HepG2 (cell line): ENCODE data around the gene COL18A1. TPM values are rescaled to one million over a fixed set of nuclear protein-coding genes. Genes with fewer than 3 reads are reported as not detected.

Experiments used
- ATAC-seq: fragments of 200-7000 bp; cut with Tn5 transposase; 3 replicates; pipeline ENCODE4 v1.9.1; 2020; ENCODE audit warnings: mild to moderate bottlenecking, moderate library complexity
- BruUV-seq: library from RNA; stranded (reverse); fragments of 400-500 nt; replicated peaks from 2 replicates; lab custom pipeline; 2021; lab: Mats Ljungman, UMichigan
- CTCF ChIA-PET: fragments of 300-600 bp; formaldehyde crosslinking; extraction: SDS; loops from one replicate; lab custom pipeline; 2021; ENCODE audit warnings: low total read pairs, inconsistent platforms, low intra/inter-chr PET ratio; lab: Yijun Ruan, JAX
- POLR2A ChIA-PET: fragments of 350-600 bp; sonication (Branson Sonifier 250); formaldehyde crosslinking; loops from one replicate; lab custom pipeline; 2020; ENCODE audit warnings: antibody characterized with exemption, inconsistent platforms; lab: Yijun Ruan, JAX
- DNase-seq: peaks from one replicate; pipeline ENCODE4 v3.0.0-alpha.2; 2015; ENCODE audit warnings: low spot score
- FAIRE-seq: peaks from 3 replicates; lab custom pipeline; 2011; peaks lifted over from hg19 to GRCh38; lab: Jason Lieb, UNC
- H2AFZ ChIP-seq: one replicate; pipeline ENCODE4 v1.6.1; 2011; ENCODE audit warnings: low read length, inconsistent platforms
- H3K27ac ChIP-seq: fragments of 300-600 bp; 3 replicates; pipeline ENCODE4 v1.8.0; 2011; ENCODE audit warnings: mixed run types, mild to moderate bottlenecking, mixed read lengths, low read length, inconsistent platforms; ENCODE audit not compliant: insufficient read depth; ENCODE audit errors: extremely low read length
- H3K27me3 ChIP-seq, 2 experiments: fragments of 200-600 bp in 1 of 2; 2 replicates in 1 of 2; 3 replicates in 1 of 2; pipeline versions ENCODE4 v1.6.0 to v1.8.0; 2011; ENCODE audit warnings: low read length in 2 of 2, mild to moderate bottlenecking in 2 of 2, moderate library complexity in 2 of 2, inconsistent platforms in 1 of 2; ENCODE audit not compliant: insufficient read depth in 2 of 2, control insufficient read depth in 1 of 2
- H3K36me3 ChIP-seq, 2 experiments: fragments of 200-600 bp in 1 of 2; replicated peaks in 1 of 2; 2 replicates in 1 of 2; 3 replicates in 1 of 2; pipeline versions ENCODE4 v1.5.1 to v1.8.0; 2011; ENCODE audit warnings: low read length in 2 of 2, inconsistent platforms in 1 of 2; ENCODE audit not compliant: insufficient read depth in 2 of 2, control insufficient read depth in 1 of 2
- H3K4me1 ChIP-seq: 2 replicates; pipeline ENCODE4 v1.5.1; 2012; ENCODE audit warnings: low read length, inconsistent platforms; ENCODE audit not compliant: insufficient read depth
- H3K4me2 ChIP-seq: 2 replicates; pipeline ENCODE4 v1.6.0; 2011; ENCODE audit warnings: low read depth, low read length, inconsistent platforms
- H3K4me3 ChIP-seq, 3 experiments: fragments of 200-600 bp in 1 of 3; sonication (generic), shearing (Covaris generic) in 1 of 3; replicated peaks in 1 of 3; 2 replicates each; pipeline ENCODE4 v1.5.1; 2011 to 2016; ENCODE audit warnings: low read length in 3 of 3, inconsistent platforms in 2 of 3, low read depth in 2 of 3, mild to moderate bottlenecking in 2 of 3, control low read depth in 1 of 3, mixed read lengths in 1 of 3; ENCODE audit not compliant: insufficient read depth in 1 of 3
- H3K79me2 ChIP-seq: one replicate; pipeline ENCODE4 v1.6.1; 2011; ENCODE audit warnings: low read length, inconsistent platforms; ENCODE audit not compliant: insufficient read depth
- H3K9ac ChIP-seq: 2 replicates; pipeline ENCODE4 v1.6.0; 2011; ENCODE audit warnings: mild to moderate bottlenecking, low read depth, low read length, inconsistent platforms; ENCODE audit not compliant: insufficient read depth
- H3K9me3 ChIP-seq: 2 replicates; pipeline ENCODE4 v1.5.1; 2012; ENCODE audit warnings: mild to moderate bottlenecking, low read length
- H4K20me1 ChIP-seq: 2 replicates; pipeline ENCODE4 v1.6.0; 2011; ENCODE audit warnings: inconsistent platforms, mild to moderate bottlenecking, low read length, moderate library complexity; ENCODE audit not compliant: insufficient read depth
- AGO2 ChIP-seq: fragments of 200-400 bp; formaldehyde crosslinking; optimal IDR thresholded peaks from 2 replicates; pipeline ENCODE3; 2017; ENCODE audit warnings: mild to moderate bottlenecking, low read depth, low read length, moderate library complexity
- MAZ ChIP-seq, 2 experiments: sonication (generic) in 1 of 2; formaldehyde crosslinking in 1 of 2; IDR thresholded peaks; 2 replicates each; pipeline versions ENCODE4 v1.5.0 to v1.6.1; 2012 to 2020; ENCODE audit warnings: low read depth in 2 of 2, mild to moderate bottlenecking in 2 of 2, borderline replicate concordance in 1 of 2, improper control_type of control experiment in 1 of 2, low read length in 1 of 2, missing genetic modification reagents in 1 of 2, moderate library complexity in 1 of 2
- RBFOX2 ChIP-seq: fragments of 200-400 bp; formaldehyde crosslinking; IDR thresholded peaks from 2 replicates; pipeline ENCODE4 v1.6.1; 2017; ENCODE audit warnings: low read depth, mild to moderate bottlenecking, low read length
- SRY ChIP-seq: sonication (generic); formaldehyde crosslinking; IDR thresholded peaks from 2 replicates; pipeline ENCODE4 v1.8.0; 2022; ENCODE audit warnings: mild to moderate bottlenecking, missing genetic modification reagents
- USF2 ChIP-seq, 2 experiments: sonication (generic) in 1 of 2; formaldehyde crosslinking in 1 of 2; IDR thresholded peaks; 2 replicates each; pipeline versions ENCODE4 v1.5.1 to v1.6.1; 2011 to 2020; ENCODE audit warnings: borderline replicate concordance in 1 of 2, low read depth in 1 of 2, low read length in 1 of 2, mild to moderate bottlenecking in 1 of 2, missing genetic modification reagents in 1 of 2, moderate library complexity in 1 of 2
- ZNF333 ChIP-seq: sonication (generic); formaldehyde crosslinking; IDR thresholded peaks from 2 replicates; pipeline ENCODE4 v1.4.0; 2020; ENCODE audit warnings: mild to moderate bottlenecking, missing genetic modification reagents, borderline replicate concordance
- WGBS: methylation state at CpG from one replicate; pipeline ENCODE4 v1.1.6; 2017; ENCODE audit warnings: low lambda C conversion rate; 5-methylcytosine and 5-hydroxymethylcytosine counted together
- in situ Hi-C: cut with HindIII; loops from 2 replicates; pipeline ENCODE4 v1.10.0; 2017; ENCODE audit warnings: low pct_unique_long_range_greater_than_20kb; ENCODE audit not compliant: extremely low pct_ligation_motif_present
- intact Hi-C: fragments of 100-400 bp; cut with micrococcal nuclease; formaldehyde crosslinking; loops from one replicate; pipeline ENCODE4 v1.10.0; 2022; ENCODE audit not compliant: unreplicated experiment
- polyA plus RNA-seq, 8 experiments: library from polyadenylated mRNA; depleted of rRNA in 3 of 8; stranded (reverse) in 7 of 8; unstranded in 1 of 8; fragments of >200 nt; fragmentation: Illumina TruSeq in 4 of 8; extraction: Trizol in 4 of 8; gene quantifications; 2 replicates each; pipeline versions ENCODE4 v1.2.1 to v1.2.3, GENCODE V29; 2011 to 2016; ENCODE audit warnings: low read depth in 4 of 8, missing spikeins in 1 of 8, mixed read lengths in 1 of 8; ENCODE audit not compliant: insufficient read depth in 1 of 8
- total RNA-seq, 5 experiments: library from RNA; depleted of rRNA; stranded (reverse); fragments of >200 nt; fragmentation: Illumina TruSeq; extraction: Trizol; gene quantifications; 2 replicates each; pipeline ENCODE4 v1.2.3, GENCODE V29; 2016; ENCODE audit warnings: low read depth in 1 of 5
- TF ChIP-seq, protein P1 (sequence below): sonication (generic); formaldehyde crosslinking; IDR thresholded peaks from 2 replicates; pipeline ENCODE4 v1.4.0; 2020; ENCODE audit warnings: missing genetic modification reagents, low read depth, mild to moderate bottlenecking, borderline replicate concordance

The COL18A1 gene
- total and polyA plus RNA-seq, 2 of the 13 experiments (the other 11 are each of a cell fraction or from before 2014, with no cell fraction given) = 79.0 to 102 TPM

DNA sequence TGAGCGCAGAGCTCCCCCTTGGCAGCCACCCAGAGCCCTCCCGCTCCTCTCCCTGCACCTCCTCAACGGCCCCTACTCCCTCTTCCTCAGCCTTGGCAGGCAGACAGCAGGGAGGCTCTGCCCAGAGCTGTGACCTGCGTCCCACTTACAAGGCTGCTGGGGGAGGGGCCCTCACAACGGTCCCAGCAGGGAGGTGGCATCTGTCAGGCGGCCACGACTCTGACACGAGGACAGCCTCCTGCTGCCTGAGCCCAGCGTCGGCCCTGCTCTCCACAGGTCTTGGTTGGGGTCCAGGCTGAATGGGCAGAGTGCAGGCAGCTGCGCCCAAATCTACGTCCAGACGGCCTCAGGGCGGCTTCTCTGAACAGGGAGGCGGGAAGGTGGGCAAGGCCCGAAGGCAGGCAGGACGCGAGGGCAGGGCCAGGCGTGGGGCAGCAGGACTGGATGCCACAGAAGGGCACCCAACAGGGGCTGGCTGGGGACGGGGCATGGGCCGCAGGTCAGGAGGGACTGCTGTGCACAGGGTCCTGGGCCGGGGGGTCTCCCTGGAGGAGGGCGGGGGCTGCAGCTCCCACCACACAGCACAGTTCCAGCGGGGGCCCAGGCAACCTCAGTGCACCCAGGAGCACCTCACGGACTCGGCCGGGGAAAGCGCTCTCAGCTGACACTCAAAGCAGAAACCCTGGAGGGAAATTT lies 129.8 kb downstream of the COL18A1 start:
- no TSS peak for BruUV-seq
- peaks cover 12 to 38% of the 10 kb centered on the region in 2 experiments for H3K36me3 ChIP-seq
- no peak overlapping the region for H3K27ac ChIP-seq
- in situ Hi-C loops (no loop called here), intact Hi-C loops (no loop called here)
- WGBS = 96% methylated on average over 11 of the region's 28 CpGs
- ATAC-seq (no peak), DNase-seq (no peak), FAIRE-seq (no peak)
- CTCF ChIA-PET = no interaction called here
- no peak overlapping the region for H3K4me3 ChIP-seq
- H3K4me1 ChIP-seq = peaks cover 17% of the 10 kb centered on the region
- no peaks in the 10 kb centered on the region for H3K9me3 ChIP-seq
- H4K20me1 ChIP-seq = no peaks in the 10 kb centered on the region
- H3K27me3 ChIP-seq = no peaks in the 10 kb centered on the region
- no peak overlapping the region for H3K9ac ChIP-seq
- no peak overlapping the region for H3K4me2 ChIP-seq
- POLR2A ChIA-PET = interaction anchor here (1.7 kb wide), 1 partner anchor 9 kb away, joined by 5 read pairs; no protein-coding TSS in a partner anchor
- TF ChIP-seq RBFOX2 (0 out of 2 replicates have a peak, but pooled peaks have one; percentile 6), AGO2 (peak; percentile 19), ZNF333 (CRISPR knock-in tag) (no peak), USF2 (IDR thresholded peaks at IDR 0.05; ENCODE audit: low read depth, low read length) (no peak), USF2 (CRISPR knock-in tag; IDR thresholded peaks at IDR 0.05; ENCODE audit: borderline replicate concordance) (no peak), SRY (CRISPR knock-in tag) (no peak), MAZ (IDR thresholded peaks at IDR 0.05; ENCODE audit: borderline replicate concordance, low read depth, low read length) (no peak), MAZ (CRISPR knock-in tag; IDR thresholded peaks at IDR 0.05; ENCODE audit: low read depth) (no peak)
- TF ChIP-seq, protein P1, sequence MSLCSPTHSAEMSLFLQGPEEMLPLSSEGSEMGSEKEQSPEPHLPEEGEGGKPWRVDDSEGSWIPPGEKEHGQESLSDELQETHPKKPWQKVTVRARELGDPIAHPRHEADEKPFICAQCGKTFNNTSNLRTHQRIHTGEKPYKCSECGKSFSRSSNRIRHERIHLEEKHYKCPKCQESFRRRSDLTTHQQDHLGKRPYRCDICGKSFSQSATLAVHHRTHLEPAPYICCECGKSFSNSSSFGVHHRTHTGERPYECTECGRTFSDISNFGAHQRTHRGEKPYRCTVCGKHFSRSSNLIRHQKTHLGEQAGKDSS (CRISPR knock-in tag) = no peak
- no peak overlapping the region for H2AFZ ChIP-seq
- peaks cover 19% of the 10 kb centered on the region for H3K79me2 ChIP-seq
